Uterus (tissue), 4 donors: ENCODE data around the gene PDE8A. TPM values are rescaled to one million over a fixed set of nuclear protein-coding genes. Genes with fewer than 3 reads are reported as not detected.
"Not testable (repeated sequence)": the region's sequence is repeated elsewhere in the genome, so short reads cannot be mapped to it uniquely, and the experiment has no call there.

Experiments used
- DNase-seq, 2 donors: peaks; one replicate each; pipeline ENCODE4 v3.0.0-alpha.2; 2019 to 2020
- H3K27ac ChIP-seq, 2 donors: fragments of 200-600 bp; sonication (generic); 1 replicate in 1 of 2; 2 replicates in 1 of 2; pipeline ENCODE4 v1.5.1; 2016 to 2018
- H3K27me3 ChIP-seq, 2 donors: fragments of 200-600 bp; sonication (generic); one replicate each; pipeline ENCODE4 v1.5.1; 2018 to 2019; ENCODE audit warnings: control low read depth in 1 of 2
- H3K36me3 ChIP-seq, 2 donors: fragments of 200-600 bp; sonication (generic); one replicate each; pipeline ENCODE4 v1.5.1; 2019; ENCODE audit warnings: control low read depth in 1 of 2
- H3K4me1 ChIP-seq, 2 donors: fragments of 200-600 bp; sonication (generic); one replicate each; pipeline ENCODE4 v1.5.1; 2018 to 2019; ENCODE audit warnings: control low read depth in 1 of 2
- H3K4me3 ChIP-seq, 2 donors: fragments of 200-600 bp; sonication (generic); 1 replicate in 1 of 2; 2 replicates in 1 of 2; pipeline ENCODE4 v1.5.1; 2018 to 2019; ENCODE audit warnings: mild to moderate bottlenecking in 1 of 2
- H3K9me3 ChIP-seq, 2 donors: fragments of 200-600 bp; sonication (generic); one replicate each; pipeline ENCODE4 v1.5.1; 2019; ENCODE audit warnings: control low read depth in 1 of 2
- CTCF ChIP-seq, 4 experiments: fragments of 200-600 bp in 2 of 4; fragments of 450-650 bp in 2 of 4; sonication (generic) in 2 of 4; IDR thresholded peaks; one replicate each; pipeline ENCODE4 v1.5.1; 2016 to 2019; ENCODE audit warnings: antibody characterized with exemption in 4 of 4, mild to moderate bottlenecking in 2 of 4, moderate library complexity in 1 of 4
- POLR2A ChIP-seq, 2 donors: fragments of 450-650 bp; IDR thresholded peaks; one replicate each; pipeline ENCODE4 v1.6.1; 2016; ENCODE audit warnings: antibody characterized with exemption in 2 of 2, mild to moderate bottlenecking in 1 of 2, moderate library complexity in 1 of 2
- intact Hi-C: fragments of 100-400 bp; cut with DNase I; formaldehyde crosslinking; loops from one replicate; pipeline ENCODE4 v1.15.1; 2023; ENCODE audit warnings: low total_unique reads
- total RNA-seq, 4 donors: library from RNA; depleted of rRNA in 3 of 4; stranded (reverse); fragments of >200 nt in 3 of 4; gene quantifications; one replicate each; pipeline versions ENCODE4 v1.1.0 to v1.2.4, GENCODE V29; 2014 to 2023
- donor health status: DM: yes; HTN: yes; CAD: no.

PDE8A gene
- total RNA-seq, 4 donors from 2014 or later, result 25.1 to 67.0 (median 34.0) TPM

GRCh38 chr15:85009435-85009834, 27.8 kb downstream of the PDE8A start:
- TF ChIP-seq POLR2A (IDR thresholded peaks at IDR 0.05) (no peak), CTCF (IDR thresholded peaks at IDR 0.05) (no peak)
- DNase-seq, result no peak
- Histone ChIP-seq H3K27ac (peak overlapping the region; percentile 61 to 62), H3K4me1 (peaks cover 0 to 5% of the 10 kb centered on the region in 2 donors), H3K36me3 (no peaks in the 10 kb centered on the region), H3K9me3 (no peaks in the 10 kb centered on the region), H3K27me3 (no peaks in the 10 kb centered on the region), H3K4me3 (no peak overlapping the region)
- intact Hi-C loops, result no loop called here

GRCh38 chr15:85010071-85010385, 28.4 kb downstream of the PDE8A start:
- Histone ChIP-seq H3K4me3 (no peak overlapping the region), H3K9me3 (no peaks in the 10 kb centered on the region), H3K27me3 (no peaks in the 10 kb centered on the region), H3K36me3 (no peaks in the 10 kb centered on the region), H3K4me1 (peaks cover 0 to 5% of the 10 kb centered on the region in 2 donors), H3K27ac (peak overlapping the region; percentile 61 to 62)
- TF ChIP-seq CTCF (IDR thresholded peaks at IDR 0.05) (no peak), POLR2A (IDR thresholded peaks at IDR 0.05) (no peak)
- intact Hi-C loops, result no loop called here
- no peak for DNase-seq

GRCh38 chr15:85010386-85011159, 28.9 kb downstream of the PDE8A start:
- TF ChIP-seq POLR2A (IDR thresholded peaks at IDR 0.05), result no peak
- peak in 1 of 4 experiments; percentile 9 for TF ChIP-seq CTCF (IDR thresholded peaks at IDR 0.05)
- Histone ChIP-seq H3K4me3 (no peak overlapping the region), H3K4me1 (peaks cover 0 to 5% of the 10 kb centered on the region in 2 donors), H3K9me3 (no peaks in the 10 kb centered on the region), H3K27me3 (no peaks in the 10 kb centered on the region), H3K36me3 (no peaks in the 10 kb centered on the region), H3K27ac (peak overlapping the region; percentile 61 to 62)
- intact Hi-C loops, result no loop called here
- peak in 1 of 2 donors; percentile 24 for DNase-seq

GRCh38 chr15:85011160-85011571, 29.5 kb downstream of the PDE8A start:
- Histone ChIP-seq H3K4me1 (peaks cover 0 to 5% of the 10 kb centered on the region in 2 donors), H3K4me3 (no peak overlapping the region)
- intact Hi-C loops, result no loop called here

GRCh38 chr15:85011724-85012123, 30.1 kb downstream of the PDE8A start:
- DNase-seq, H3K27ac ChIP-seq, H3K36me3 ChIP-seq, H3K4me1 ChIP-seq, H3K9me3 ChIP-seq, H3K27me3 ChIP-seq, intact Hi-C loops, H3K4me3 ChIP-seq: not testable (repeated sequence)

More at GRCh38 chr15:85011160-85011571, 29.5 kb downstream of the PDE8A start:
- H3K27me3 ChIP-seq, result no peaks in the 10 kb centered on the region
- peak overlapping the region; percentile 61 to 62 for H3K27ac ChIP-seq
- no peaks in the 10 kb centered on the region for H3K9me3 ChIP-seq
- H3K36me3 ChIP-seq, result no peaks in the 10 kb centered on the region
- no peak for DNase-seq
- no peak for TF ChIP-seq POLR2A (IDR thresholded peaks at IDR 0.05)
- TF ChIP-seq CTCF (IDR thresholded peaks at IDR 0.05), result no peak
